ENCODE results near the gene UBA3. TPM values are rescaled to one million over a fixed set of nuclear protein-coding genes. Genes with fewer than 3 reads are reported as not detected.

Gene UBA3
- polyA plus RNA-seq, 4 donors, result 68.4 to 83.2 (median 79.3) TPM

- DNase-seq (ENCODE audit: low read depth in 4 of 4, low spot score in 3 of 4), result peak in 1 of 4 donors; percentile 15
Observed at GRCh38 chr3:69014022-69014580, 66.1 kb downstream of the UBA3 start.

GRCh38 chr3:69013253-69014021, 66.7 kb downstream of the UBA3 start, which contains the start of gene EOGT:
Gene EOGT, minus strand, starts transcription at chr3:69013684. Its CDS starts 3,838 bp downstream, at chr3:69009846.
- DNase-seq (ENCODE audit: low read depth in 4 of 4, low spot score in 3 of 4), result peak in 3 of 4 donors; percentile 58 to 65 (median 58)

GRCh38 chr3:69012800-69013252, 67.3 kb downstream of the UBA3 start:
- peak in 3 of 4 donors; percentile 24 to 26 (median 24) for DNase-seq (ENCODE audit: low read depth in 4 of 4, low spot score in 3 of 4)

DNA sequence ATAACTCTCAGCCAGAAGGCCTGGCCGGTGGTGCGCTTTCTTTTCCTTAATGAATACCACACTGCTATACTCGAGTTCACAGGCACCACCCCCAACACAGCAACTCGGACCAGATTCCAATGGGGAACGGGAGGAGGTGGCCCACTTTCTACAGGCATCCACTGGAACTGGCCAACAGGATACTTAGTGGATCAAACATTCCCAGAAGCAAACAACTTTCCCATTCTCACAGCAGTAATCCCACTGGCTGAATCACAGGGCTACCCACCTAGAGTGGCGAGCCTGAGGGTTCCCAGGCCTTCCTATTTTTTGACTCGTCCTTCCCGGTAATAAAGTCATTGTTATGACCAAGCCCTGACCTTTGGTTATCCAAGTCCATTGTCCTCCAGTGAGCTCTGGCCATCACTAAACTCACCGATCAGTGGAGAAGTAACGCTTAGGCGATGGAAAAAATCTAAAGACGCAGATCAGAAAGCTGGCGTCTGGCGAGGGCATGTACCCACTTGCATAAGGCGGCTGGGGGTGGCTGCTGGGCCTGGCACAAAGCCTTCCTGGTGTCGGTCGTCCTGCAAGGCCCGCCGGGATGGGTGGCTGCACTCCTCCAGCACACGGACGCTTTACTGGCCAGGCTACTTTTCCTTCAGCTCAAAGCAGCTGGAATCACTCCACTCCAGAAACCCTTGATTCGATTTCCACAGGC, 67.9 kb downstream of the UBA3 start:
- DNase-seq (ENCODE audit: low read depth in 4 of 4, low spot score in 3 of 4), result peak in 2 of 4 donors; percentile 18 to 29

DNA sequence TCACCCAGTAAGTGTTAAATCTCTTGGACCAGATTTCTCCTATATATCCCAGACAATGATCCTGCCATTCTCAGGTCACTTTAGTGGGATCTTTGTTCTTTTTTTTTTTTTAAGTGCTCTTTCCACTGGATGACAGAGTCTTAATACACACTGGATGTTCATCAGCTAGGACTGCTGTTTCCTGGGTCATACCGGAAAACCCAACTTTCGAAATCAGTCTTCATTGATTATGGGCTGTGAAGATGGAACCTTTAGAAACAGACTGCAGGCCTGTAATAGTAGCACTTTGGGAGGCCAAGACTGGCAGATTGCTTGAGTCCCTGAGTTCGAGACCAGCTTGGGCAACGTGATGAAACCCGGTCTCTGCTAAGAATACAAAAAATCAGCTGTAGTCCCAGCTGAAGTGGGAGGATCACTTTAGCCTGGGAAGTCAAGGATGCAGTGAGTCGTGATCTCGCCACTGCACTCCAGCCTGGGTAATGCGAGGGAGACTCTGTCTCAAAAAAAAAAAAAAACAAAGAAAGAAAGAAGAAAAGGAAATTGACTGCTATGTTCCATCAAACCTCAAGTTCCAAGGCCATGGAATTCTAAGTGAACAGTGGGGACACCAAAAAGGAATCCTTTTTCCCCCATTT, 69.0 kb downstream of the UBA3 start:
- DNase-seq (ENCODE audit: low read depth in 4 of 4, low spot score in 3 of 4), result no peak

GRCh38 chr3:69009559-69010410, 70.4 kb downstream of the UBA3 start:
- DNase-seq (ENCODE audit: low read depth in 4 of 4, low spot score in 3 of 4), result no peak

- no peak for DNase-seq (ENCODE audit: low read depth in 4 of 4, low spot score in 3 of 4)
Observed at GRCh38 chr3:69008980-69009379, 71.2 kb downstream of the UBA3 start.

DNA sequence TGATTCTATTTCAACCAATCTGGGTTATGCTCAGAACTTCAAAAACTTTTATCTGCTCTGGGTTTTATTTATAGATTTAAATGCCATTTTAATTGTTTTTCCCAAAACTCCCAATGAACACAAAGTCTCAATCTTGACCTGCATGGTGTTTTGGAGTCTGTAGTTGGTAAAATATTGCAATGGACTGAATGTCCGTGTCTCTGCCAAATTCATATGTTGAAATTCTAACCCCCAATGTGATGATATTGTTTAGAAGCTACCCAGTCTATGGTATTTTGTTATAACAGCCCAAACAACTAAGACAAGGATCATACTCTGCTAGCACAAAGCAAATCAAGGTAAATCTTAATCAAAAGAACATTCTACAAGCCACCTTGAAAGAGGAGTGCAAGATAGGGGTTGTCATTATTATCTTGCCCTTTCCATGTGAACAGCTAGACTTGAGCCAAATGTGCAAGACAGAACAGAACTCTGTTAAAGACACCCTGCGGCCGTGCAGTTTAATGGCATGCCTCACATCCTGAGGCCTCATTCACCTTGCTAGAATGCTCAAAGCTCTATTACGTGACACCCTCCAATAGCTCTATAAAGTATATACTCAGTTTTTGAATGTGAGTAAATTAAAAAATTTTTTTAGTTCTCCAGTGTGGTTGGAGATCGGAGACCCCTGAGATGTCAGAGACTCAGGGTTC, 74.2 kb downstream of the UBA3 start:
- DNase-seq (ENCODE audit: low read depth in 4 of 4, low spot score in 3 of 4), result no peak

GRCh38 chr3:69005071-69005790, 74.9 kb downstream of the UBA3 start:
- DNase-seq (ENCODE audit: low read depth in 4 of 4, low spot score in 3 of 4), result no peak

Other genes starting within 250 kb of the UBA3 start
- 1 to 10 TPM in 1 of 4 donors, under 1 TPM in 3; 0.05 to 1.7 (median 0.53) TPM for gene TAFA4, start 147.8 kb downstream of the UBA3 start, polyA plus RNA-seq (ENCODE audit: insufficient read length in 4 of 4)
- gene EOGT, start 66.7 kb downstream of the UBA3 start, polyA plus RNA-seq (ENCODE audit: insufficient read length in 4 of 4), result 10 to 100 TPM; 12.0 to 15.4 (median 14.1) TPM
- gene TMF1, start 28.0 kb downstream of the UBA3 start, polyA plus RNA-seq (ENCODE audit: insufficient read length in 4 of 4), result 10 to 100 TPM; 37.5 to 51.6 (median 45.9) TPM
- gene ARL6IP5, start 4.6 kb upstream of the UBA3 start, polyA plus RNA-seq (ENCODE audit: insufficient read length in 4 of 4), result 100 to 1,000 TPM in 1 of 4 donors, 10 to 100 TPM in 3; 89.6 to 119 (median 91.7) TPM
- under 1 TPM in 3 of 4 donors, not detected in 1; 0.06 to 0.09 (median 0.07) TPM for gene LMOD3, start 42.2 kb upstream of the UBA3 start, polyA plus RNA-seq (ENCODE audit: insufficient read length in 4 of 4)

Measured in left renal pelvis (tissue), 4 donors.